Lung (tissue), 12 donors: ENCODE results near the gene SCGB1D4. TPM values are rescaled to one million over a fixed set of nuclear protein-coding genes. Genes with fewer than 3 reads are reported as not detected.

Experiments used
- ATAC-seq: fragments of 200-7000 bp; cut with Tn5 transposase; one replicate; pipeline ENCODE4 v1.9.1; 2020; ENCODE audit warnings: moderate number of reproducible peaks; ENCODE audit not compliant: insufficient read depth, low FRiP score
- DNase-seq, 3 donors: peaks; one replicate each; pipeline ENCODE4 v3.0.0-alpha.2; 2013 to 2017
- H3K27ac ChIP-seq, 2 donors: one replicate each; pipeline ENCODE4 v1.5.1; 2013; ENCODE audit warnings: mild to moderate bottlenecking in 2 of 2, moderate library complexity in 2 of 2, control low read depth in 1 of 2, inconsistent platforms in 1 of 2, low read depth in 1 of 2, low read length in 1 of 2
- H3K27me3 ChIP-seq, 3 donors: one replicate each; pipeline ENCODE4 v1.5.1; 2013; ENCODE audit warnings: low read length in 2 of 3; ENCODE audit not compliant: control insufficient read depth in 3 of 3, insufficient read depth in 3 of 3
- H3K36me3 ChIP-seq, 4 donors: one replicate each; pipeline ENCODE4 v1.5.1; 2013; ENCODE audit warnings: low read length in 4 of 4, mild to moderate bottlenecking in 1 of 4, moderate library complexity in 1 of 4; ENCODE audit not compliant: control insufficient read depth in 4 of 4, insufficient read depth in 4 of 4
- H3K4me1 ChIP-seq, 5 donors: one replicate each; pipeline ENCODE4 v1.5.1; 2013; ENCODE audit warnings: low read length in 5 of 5, mild to moderate bottlenecking in 2 of 5, moderate library complexity in 1 of 5; ENCODE audit not compliant: control insufficient read depth in 5 of 5, insufficient read depth in 5 of 5
- H3K4me3 ChIP-seq: one replicate; pipeline ENCODE4 v1.5.1; 2013; ENCODE audit warnings: mild to moderate bottlenecking, control low read depth, moderate library complexity
- H3K9ac ChIP-seq, 2 donors: one replicate each; pipeline ENCODE4 v1.5.1; 2013; ENCODE audit warnings: low read length in 2 of 2, control low read depth in 1 of 2; ENCODE audit not compliant: insufficient read depth in 1 of 2
- H3K9me3 ChIP-seq, 4 donors: one replicate each; pipeline ENCODE4 v1.5.1; 2013; ENCODE audit warnings: low read length in 3 of 4, mild to moderate bottlenecking in 1 of 4, moderate library complexity in 1 of 4; ENCODE audit not compliant: control insufficient read depth in 4 of 4, insufficient read depth in 3 of 4
- CTCF ChIP-seq: IDR thresholded peaks from 2 replicates; pipeline ENCODE4 v1.5.1; 2012; ENCODE audit warnings: mild to moderate bottlenecking; ENCODE audit errors: control extremely low read depth, extremely low read depth
- WGBS, 2 donors: extraction: QIAGEN DNeasy Blood & Tissue Kit; methylation state at CpG; one replicate each; pipeline ENCODE4 v1.1.7; 2013; 5-methylcytosine and 5-hydroxymethylcytosine counted together
- polyA plus RNA-seq, 2 donors: library from polyadenylated mRNA; stranded (reverse); fragments of 200-250 nt; gene quantifications; one replicate each; pipeline ENCODE4 v1.2.1, GENCODE V29; 2013
- total RNA-seq, 2 donors: library from RNA; depleted of rRNA in 1 of 2; stranded (reverse); fragments of >200 nt in 1 of 2; gene quantifications; one replicate each; pipeline ENCODE4 v1.2.1, GENCODE V29; 2014 to 2021
- donor health status: control.
- donor health status: control.
- donor health status: Bipolar disorder and iron deficiency.
- donor health status: healthy.
- donor health status: DM: yes; HTN: yes; CAD: no.

Gene SCGB1D4
- total and polyA plus RNA-seq, 4 donors: not detected

DNA sequence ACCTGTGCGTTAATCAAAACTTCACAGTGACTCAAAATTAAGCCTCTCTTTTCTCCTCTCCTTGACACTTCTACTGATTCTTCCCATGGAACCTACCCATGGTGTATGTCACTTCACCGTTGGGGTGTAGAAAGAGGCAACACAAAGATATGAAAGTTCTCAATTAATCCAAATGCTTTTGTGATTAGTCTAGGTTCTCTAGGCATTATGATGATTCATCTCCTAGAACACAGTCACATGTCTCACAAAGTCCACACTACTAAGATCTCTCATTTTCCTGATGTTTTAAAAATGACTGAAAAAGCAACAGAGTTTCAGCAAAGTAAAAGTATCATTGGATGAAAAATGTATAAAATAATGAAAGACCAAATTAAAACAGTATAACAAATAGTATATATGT is 42.6 kb downstream of the SCGB1D4 start:
- DNase-seq (no peak), ATAC-seq (no peak)
- Histone ChIP-seq H3K27me3 (no peaks in the 10 kb centered on the region), H3K27ac (no peak overlapping the region), H3K36me3 (no peaks in the 10 kb centered on the region), H3K4me3 (no peak overlapping the region), H3K9me3 (peaks cover 1 to 19% (median 11%) of the 10 kb centered on the region in 4 donors), H3K4me1 (no peaks in the 10 kb centered on the region), H3K9ac (no peak overlapping the region)
- WGBS, 2 donors: 83 to 94% methylated on average over 2 of the region's 2 CpGs
- TF ChIP-seq CTCF: no peak

DNA sequence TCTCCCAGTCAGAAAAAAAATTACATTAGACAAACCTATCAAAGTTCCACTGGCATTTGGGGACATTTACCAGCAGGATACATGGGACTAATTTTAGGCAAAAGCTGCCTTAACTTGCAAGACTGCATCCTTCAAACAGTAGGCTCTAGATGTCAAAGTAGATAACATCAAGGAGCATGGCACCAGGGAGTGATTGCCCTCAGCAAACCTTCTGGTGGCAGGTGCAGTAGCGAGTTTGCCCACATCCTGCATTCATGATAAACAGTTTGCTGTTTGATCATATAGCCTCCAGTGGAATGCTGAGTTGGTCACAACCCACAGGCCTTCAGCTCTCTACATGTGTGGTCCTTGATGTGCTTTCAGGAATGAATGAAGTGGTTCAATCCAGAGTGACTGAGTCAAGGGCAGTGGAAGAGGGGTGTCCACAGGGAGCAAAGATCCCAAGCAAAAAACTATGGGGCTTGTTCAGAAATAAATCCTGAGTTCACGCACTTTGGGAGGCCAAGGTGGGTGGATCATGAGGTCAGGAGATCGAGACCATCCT is 44.8 kb downstream of the SCGB1D4 start:
- Histone ChIP-seq H3K27ac (no peak overlapping the region), H3K9me3 (peaks cover 1 to 27% (median 17%) of the 10 kb centered on the region in 4 donors), H3K27me3 (no peaks in the 10 kb centered on the region), H3K4me3 (no peak overlapping the region), H3K36me3 (no peaks in the 10 kb centered on the region), H3K4me1 (no peaks in the 10 kb centered on the region), H3K9ac (no peak overlapping the region)
- no peak for TF ChIP-seq CTCF
- DNase-seq (no peak), ATAC-seq (no peak)
- WGBS, 2 donors: 53 to 81% methylated on average over 3 of the region's 3 CpGs

DNA sequence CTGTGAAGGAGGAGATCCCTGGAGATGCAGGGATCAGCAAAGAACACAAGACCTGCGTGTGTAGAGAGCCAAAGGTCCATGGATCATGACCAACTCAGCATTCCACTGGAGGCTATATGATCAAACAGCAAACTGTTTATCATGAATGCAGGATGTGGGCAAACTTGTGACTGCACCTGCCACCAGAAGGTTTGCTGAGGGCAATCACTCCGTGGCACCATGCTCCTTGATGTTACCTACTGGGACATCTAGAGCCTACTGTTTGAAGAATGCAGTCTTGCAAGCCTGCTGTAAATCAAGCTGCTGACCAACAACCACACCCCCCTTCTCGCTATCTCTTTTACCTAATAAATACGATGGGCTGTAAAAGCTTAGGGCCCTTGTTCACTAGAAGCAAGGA is 47.2 kb downstream of the SCGB1D4 start:
- Histone ChIP-seq H3K4me3 (no peak overlapping the region), H3K27me3 (no peaks in the 10 kb centered on the region), H3K9me3 (peaks cover 1 to 27% (median 17%) of the 10 kb centered on the region in 4 donors), H3K4me1 (no peaks in the 10 kb centered on the region), H3K36me3 (no peaks in the 10 kb centered on the region), H3K27ac (no peak overlapping the region), H3K9ac (no peak overlapping the region)
- ATAC-seq (no peak), DNase-seq (no peak)
- no peak for TF ChIP-seq CTCF
- 61 to 71% methylated on average over 4 of the region's 4 CpGs for WGBS, 2 donors

Other genes starting within 250 kb of the SCGB1D4 start
- 10 to 100 TPM; 13.3 to 14.1 TPM for gene INCENP, start 175.1 kb downstream of the SCGB1D4 start, total RNA-seq
- gene INCENP, start 175.1 kb downstream of the SCGB1D4 start, polyA plus RNA-seq: 1 to 10 TPM; 3.8 to 6.8 TPM
- gene SCGB1D1, start 108.9 kb downstream of the SCGB1D4 start, total RNA-seq: not detected
- not detected for gene SCGB1D1, start 108.9 kb downstream of the SCGB1D4 start, polyA plus RNA-seq
- gene SCGB2A1, start 90.4 kb downstream of the SCGB1D4 start, total RNA-seq: 1 to 10 TPM in 1 of 2 donors, under 1 TPM in 1; 0.88 to 8.0 TPM
- 1 to 10 TPM; 3.4 to 3.7 TPM for gene SCGB2A1, start 90.4 kb downstream of the SCGB1D4 start, polyA plus RNA-seq
- not detected for gene SCGB1D2, start 56.8 kb downstream of the SCGB1D4 start, total RNA-seq
- not detected for gene SCGB1D2, start 56.8 kb downstream of the SCGB1D4 start, polyA plus RNA-seq
- gene SCGB2A2, start 28.9 kb downstream of the SCGB1D4 start, total RNA-seq: not detected
- gene SCGB2A2, start 28.9 kb downstream of the SCGB1D4 start, polyA plus RNA-seq: not detected
- gene ASRGL1, start 38.4 kb upstream of the SCGB1D4 start, total RNA-seq: 10 to 100 TPM in 1 of 2 donors, 1 to 10 TPM in 1; 6.3 to 36.1 TPM
- 10 to 100 TPM; 21.9 to 34.5 TPM for gene ASRGL1, start 38.4 kb upstream of the SCGB1D4 start, polyA plus RNA-seq
- 1,000 to 10,000 TPM in 1 of 2 donors, 10 to 100 TPM in 1; 16.0 to 5,001 TPM for gene SCGB1A1, start 120.0 kb upstream of the SCGB1D4 start, total RNA-seq
- 1,000 to 10,000 TPM; 2,989 to 6,099 TPM for gene SCGB1A1, start 120.0 kb upstream of the SCGB1D4 start, polyA plus RNA-seq
- 100 to 1,000 TPM; 396 to 707 TPM for gene AHNAK, start 247.7 kb upstream of the SCGB1D4 start, total RNA-seq
- 10 to 100 TPM; 66.5 to 79.9 TPM for gene AHNAK, start 247.7 kb upstream of the SCGB1D4 start, polyA plus RNA-seq